GM12878 (cell line): ENCODE data around the gene SMYD5. TPM values are rescaled to one million over a fixed set of nuclear protein-coding genes. Genes with fewer than 3 reads are reported as not detected.

Experiments used
- ATAC-seq: fragments of 200-7000 bp; cut with Tn5 transposase; 3 replicates; pipeline ENCODE4 v1.9.1; 2020; ENCODE audit warnings: mild to moderate bottlenecking, moderate library complexity
- BruUV-seq: library from RNA; stranded (reverse); fragments of 400-500 nt; replicated peaks from 2 replicates; lab custom pipeline; 2021; lab: Mats Ljungman, UMichigan
- CTCF ChIA-PET: fragments of 300-600 bp; sonication (Branson Sonifier 250); formaldehyde crosslinking; extraction: SDS; loops from one replicate; lab custom pipeline; 2021; ENCODE audit warnings: inconsistent platforms; lab: Yijun Ruan, JAX
- POLR2A ChIA-PET: fragments of 350-600 bp; formaldehyde crosslinking; extraction: SDS; loops from one replicate; lab custom pipeline; 2021; ENCODE audit warnings: inconsistent platforms; lab: Charles Lee
- RAD21 ChIA-PET: fragments of 300-600 bp; sonication (Branson Sonifier 250); formaldehyde crosslinking; loops from one replicate; lab custom pipeline; 2023; ENCODE audit warnings: antibody characterized with exemption; ENCODE audit not compliant: unreplicated experiment; lab: Charles Lee
- SMC1A ChIA-PET: fragments of 300-600 bp; sonication (Branson Sonifier 250); formaldehyde crosslinking; loops from one replicate; lab custom pipeline; 2023; ENCODE audit not compliant: unreplicated experiment, uncharacterized antibody; lab: Charles Lee
- DNase-seq: peaks from one replicate; pipeline ENCODE4 v3.0.0-alpha.2; 2011; ENCODE audit warnings: low read depth, low spot score
- FAIRE-seq: peaks from 3 replicates; lab custom pipeline; 2011; peaks lifted over from hg19 to GRCh38; lab: Jason Lieb, UNC
- H2AFZ ChIP-seq: 2 replicates; pipeline ENCODE4 v1.6.0; 2011; ENCODE audit warnings: low read depth, low read length, control low read depth; ENCODE audit not compliant: control insufficient read depth
- H3K27ac ChIP-seq: 2 replicates; pipeline ENCODE4 v1.5.1; 2011; ENCODE audit warnings: control low read depth; ENCODE audit not compliant: control insufficient read depth, insufficient read depth
- H3K27me3 ChIP-seq, 2 experiments: replicated peaks in 1 of 2; 2 replicates each; pipeline versions ENCODE4 v1.6.0 to v1.6.1; 2011; ENCODE audit warnings: low read length in 1 of 2; ENCODE audit not compliant: control insufficient read depth in 2 of 2, insufficient read depth in 2 of 2
- H3K36me3 ChIP-seq, 2 experiments: 2 replicates each; pipeline ENCODE4 v1.5.1; 2011; ENCODE audit warnings: low read length in 1 of 2; ENCODE audit not compliant: control insufficient read depth in 2 of 2, insufficient read depth in 2 of 2
- H3K4me1 ChIP-seq: 2 replicates; pipeline ENCODE4 v1.6.1; 2011; ENCODE audit warnings: mild to moderate bottlenecking, low read length, moderate library complexity, mixed read lengths; ENCODE audit not compliant: control insufficient read depth, insufficient read depth
- H3K4me2 ChIP-seq: 2 replicates; pipeline ENCODE4 v1.6.0; 2011; ENCODE audit warnings: control low read depth; ENCODE audit not compliant: control insufficient read depth, insufficient read depth
- H3K4me3 ChIP-seq: fragments of 200-600 bp; sonication (generic); 2 replicates; pipeline ENCODE4 v1.5.1; 2016
- H3K79me2 ChIP-seq: 2 replicates; pipeline ENCODE4 v1.6.0; 2011; ENCODE audit warnings: low read length; ENCODE audit not compliant: control insufficient read depth, insufficient read depth
- H3K9ac ChIP-seq: 2 replicates; pipeline ENCODE4 v1.8.0; 2011; ENCODE audit warnings: low read length, control low read depth, mixed read lengths; ENCODE audit not compliant: control insufficient read depth, insufficient read depth
- H3K9me3 ChIP-seq: replicated peaks from 3 replicates; pipeline ENCODE4 v1.5.1; 2011; ENCODE audit warnings: mild to moderate bottlenecking, low read length; ENCODE audit not compliant: control insufficient read depth, insufficient read depth
- H4K20me1 ChIP-seq: 2 replicates; pipeline ENCODE4 v1.6.0; 2011; ENCODE audit not compliant: control insufficient read depth, insufficient read depth
- MEF2A ChIP-seq: IDR thresholded peaks from 2 replicates; pipeline ENCODE4 v1.6.1; 2011; ENCODE audit warnings: low read depth, mild to moderate bottlenecking, low read length, moderate library complexity; ENCODE audit not compliant: insufficient read depth
- NBN ChIP-seq: fragments of 450-650 bp; IDR thresholded peaks from 2 replicates; pipeline ENCODE4 v1.6.1; 2016
- NR2C2 ChIP-seq: IDR thresholded peaks from 2 replicates; pipeline ENCODE4 v1.6.1; 2011; ENCODE audit warnings: borderline replicate concordance, low read depth; ENCODE audit not compliant: control insufficient read depth, insufficient read length
- POLR2AphosphoS5 ChIP-seq: IDR thresholded peaks from 2 replicates; pipeline ENCODE4 v1.6.1; 2011; ENCODE audit warnings: mild to moderate bottlenecking, low read length, inconsistent platforms
- POU2F2 ChIP-seq: IDR thresholded peaks from 3 replicates; pipeline ENCODE4 v1.6.1; 2011; ENCODE audit warnings: low read depth, mild to moderate bottlenecking, low read length, borderline replicate concordance
- RAD21 ChIP-seq: IDR thresholded peaks from 2 replicates; pipeline ENCODE4 v1.6.1; 2011; ENCODE audit warnings: mild to moderate bottlenecking, low read depth, low read length, moderate library complexity; ENCODE audit not compliant: insufficient read depth
- RBBP5 ChIP-seq: fragments of 200-600 bp; sonication (generic); conservative IDR thresholded peaks from 2 replicates; pipeline ENCODE4 v1.6.1; 2016
- RELA ChIP-seq: fragments of 450-650 bp; IDR thresholded peaks from 2 replicates; pipeline ENCODE4 v1.8.0; 2014; ENCODE audit warnings: borderline replicate concordance; ENCODE audit not compliant: partially characterized antibody
- RFX5 ChIP-seq: IDR thresholded peaks from 2 replicates; pipeline ENCODE4 v1.6.1; 2011; ENCODE audit warnings: low read depth, low read length, improper control_type of control experiment
- SIN3A ChIP-seq: IDR thresholded peaks from 2 replicates; pipeline ENCODE4 v1.6.1; 2012; ENCODE audit warnings: low read depth, low read length, improper control_type of control experiment
- SMARCA5 ChIP-seq: fragments of 450-650 bp; IDR thresholded peaks from 2 replicates; pipeline ENCODE4 v1.6.1; 2017; ENCODE audit warnings: mild to moderate bottlenecking
- STAT1 ChIP-seq: fragments of 450-650 bp; conservative IDR thresholded peaks from 2 replicates; pipeline ENCODE4 v1.6.1; 2014; ENCODE audit warnings: antibody characterized with exemption, mild to moderate bottlenecking
- TAF1 ChIP-seq: IDR thresholded peaks from 2 replicates; pipeline ENCODE4 v1.6.1; 2011; ENCODE audit warnings: mild to moderate bottlenecking, low read depth, low read length, borderline replicate concordance
- WGBS: methylation state at CpG from one replicate; pipeline ENCODE4 v1.1.6; 2016; ENCODE audit warnings: low lambda C conversion rate; ENCODE audit not compliant: insufficient replicate concordance, insufficient coverage; ENCODE audit errors: missing lambda C conversion rate; 5-methylcytosine and 5-hydroxymethylcytosine counted together
- in situ Hi-C: fragments of 300-500 bp; cut with MboI; formaldehyde crosslinking; loops from 9 replicates; pipeline ENCODE4 v1.14.3; 2018; ENCODE audit warnings: mixed read lengths
- intact Hi-C: fragments of 100-400 bp; cut with micrococcal nuclease; formaldehyde crosslinking; loops from one replicate; pipeline ENCODE4 v1.14.2; 2022; ENCODE audit not compliant: unreplicated experiment
- polyA plus RNA-seq, 11 experiments: library from polyadenylated mRNA; depleted of rRNA in 4 of 11; unstranded in 6 of 11; stranded (reverse) in 5 of 11; fragments of >200 nt; fragmentation: Nextera tagmentation in 4 of 11; fragmentation: Illumina TruSeq in 1 of 11; extraction: Ambion mirVana in 4 of 11; extraction: Trizol in 1 of 11; gene quantifications; 1 replicate in 1 of 11; 2 replicates in 10 of 11; pipeline versions ENCODE4 v1.2.1 to v1.2.3, GENCODE V29; 2011 to 2016; ENCODE audit warnings: inconsistent platforms in 2 of 11, missing spikeins in 2 of 11, low read depth in 1 of 11
- total RNA-seq, 4 experiments: library from RNA; depleted of rRNA in 3 of 4; stranded (reverse); fragments of >200 nt in 3 of 4; fragmentation: Illumina TruSeq in 1 of 4; extraction: Trizol in 1 of 4; gene quantifications; 2 replicates each; pipeline versions ENCODE4 v1.2.1 to v1.2.3, GENCODE V29; 2013 to 2021
- TF ChIP-seq, protein P1 (sequence below): fragments of 450-650 bp; IDR thresholded peaks from 2 replicates; pipeline ENCODE4 v1.6.1; 2017; ENCODE audit warnings: borderline replicate concordance

The SMYD5 gene
- total and polyA plus RNA-seq, 10 of the 15 experiments (the other 5 are each of a cell fraction or from before 2014, with no cell fraction given), result 6.1 to 35.3 (median 26.4) TPM

DNA sequence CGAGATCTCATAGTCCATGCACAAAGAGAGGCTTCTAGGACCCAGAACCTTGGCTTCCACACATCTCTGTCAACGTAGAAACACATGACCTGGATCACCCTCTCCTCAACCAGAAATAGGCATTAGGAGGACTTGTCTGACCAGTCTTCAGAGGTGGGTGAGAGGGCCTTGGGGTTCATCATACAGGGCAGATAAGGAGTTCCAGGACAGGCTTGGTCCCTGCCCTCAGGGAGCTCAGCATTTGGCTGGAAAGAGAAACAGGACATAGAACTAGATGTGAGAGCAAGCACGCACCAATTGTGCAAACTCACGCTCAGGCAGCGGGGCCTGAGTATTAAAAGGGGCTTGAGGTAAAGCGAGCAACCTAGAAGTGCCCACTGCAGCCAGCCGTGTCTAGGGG lies 40.3 kb upstream of the SMYD5 start:
- WGBS, result 70% methylated on average over 7 of the region's 7 CpGs
- Histone ChIP-seq H3K27me3 (peaks cover 13 to 14% of the 10 kb centered on the region in 2 experiments; a peak in 3 of 4 replicates), H3K27ac (no peak overlapping the region), H2AFZ (no peak overlapping the region), H3K4me2 (no peak overlapping the region), H3K36me3 (no peaks in the 10 kb centered on the region), H3K9ac (no peak overlapping the region), H3K9me3 (no peaks in the 10 kb centered on the region), H3K4me3 (no peak overlapping the region), H4K20me1 (no peaks in the 10 kb centered on the region), H3K4me1 (peaks cover 13% of the 10 kb centered on the region; the same call in 1 of the 2 replicates), H3K79me2 (no peaks in the 10 kb centered on the region)
- RAD21 ChIA-PET, result no interaction called here
- in situ Hi-C loops (no loop called here), intact Hi-C loops (no loop called here)
- FAIRE-seq (no peak), DNase-seq (no peak), ATAC-seq (no peak)
- BruUV-seq, result no TSS peak
- TF ChIP-seq NR2C2 (no peak), POLR2AphosphoS5 (no peak), RELA (no peak), MEF2A (no peak), SIN3A (no peak), NBN (no peak), RAD21 (no peak), RFX5 (no peak), POU2F2 (no peak), SMARCA5 (no peak), TAF1 (no peak), STAT1 (no peak), RBBP5 (no peak)
- TF ChIP-seq, protein P1, sequence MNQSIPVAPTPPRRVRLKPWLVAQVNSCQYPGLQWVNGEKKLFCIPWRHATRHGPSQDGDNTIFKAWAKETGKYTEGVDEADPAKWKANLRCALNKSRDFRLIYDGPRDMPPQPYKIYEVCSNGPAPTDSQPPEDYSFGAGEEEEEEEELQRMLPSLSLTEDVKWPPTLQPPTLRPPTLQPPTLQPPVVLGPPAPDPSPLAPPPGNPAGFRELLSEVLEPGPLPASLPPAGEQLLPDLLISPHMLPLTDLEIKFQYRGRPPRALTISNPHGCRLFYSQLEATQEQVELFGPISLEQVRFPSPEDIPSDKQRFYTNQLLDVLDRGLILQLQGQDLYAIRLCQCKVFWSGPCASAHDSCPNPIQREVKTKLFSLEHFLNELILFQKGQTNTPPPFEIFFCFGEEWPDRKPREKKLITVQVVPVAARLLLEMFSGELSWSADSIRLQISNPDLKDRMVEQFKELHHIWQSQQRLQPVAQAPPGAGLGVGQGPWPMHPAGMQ, result no peak
- SMC1A ChIA-PET, result no interaction called here
- POLR2A ChIA-PET, result no interaction called here
- CTCF ChIA-PET, result interaction anchor here (0.6 to 1.2 kb wide), 2 partner anchors 12 to 177 kb away, joined by 3 read pairs; no protein-coding TSS in a partner anchor
